Kidney epithelial cell (primary cell): ENCODE measurements around the gene CRISP1. TPM values are rescaled to one million over a fixed set of nuclear protein-coding genes. Genes with fewer than 3 reads are reported as not detected.

Experiments used
- DNase-seq: peaks from one replicate; pipeline ENCODE4 v3.0.0-alpha.2; 2010; ENCODE audit warnings: low read depth
- H3K27me3 ChIP-seq: 2 replicates; pipeline ENCODE4 v1.6.0; 2011; ENCODE audit warnings: low read length; ENCODE audit not compliant: control insufficient read depth, insufficient read depth
- H3K36me3 ChIP-seq: 2 replicates; pipeline ENCODE4 v1.5.1; 2011; ENCODE audit warnings: low read length; ENCODE audit not compliant: control insufficient read depth, insufficient read depth
- H3K4me3 ChIP-seq: 2 replicates; pipeline ENCODE4 v1.5.1; 2011; ENCODE audit warnings: low read depth, mild to moderate bottlenecking, control low read depth, low read length
- total RNA-seq: library from RNA; depleted of rRNA; stranded (reverse); fragments of >200 nt; gene quantifications from 2 replicates; pipeline ENCODE4 v1.2.3, GENCODE V29; 2015
- TF ChIP-seq, protein P1 (sequence below): IDR thresholded peaks from 2 replicates; pipeline ENCODE4 v1.5.1; 2011; ENCODE audit warnings: mild to moderate bottlenecking, moderate library complexity, low read length, control low read depth, inconsistent platforms; ENCODE audit not compliant: insufficient read depth, poor library complexity, severe bottlenecking

CRISP1 gene
- total RNA-seq, 1 donor from 2014 or later = not detected

DNA sequence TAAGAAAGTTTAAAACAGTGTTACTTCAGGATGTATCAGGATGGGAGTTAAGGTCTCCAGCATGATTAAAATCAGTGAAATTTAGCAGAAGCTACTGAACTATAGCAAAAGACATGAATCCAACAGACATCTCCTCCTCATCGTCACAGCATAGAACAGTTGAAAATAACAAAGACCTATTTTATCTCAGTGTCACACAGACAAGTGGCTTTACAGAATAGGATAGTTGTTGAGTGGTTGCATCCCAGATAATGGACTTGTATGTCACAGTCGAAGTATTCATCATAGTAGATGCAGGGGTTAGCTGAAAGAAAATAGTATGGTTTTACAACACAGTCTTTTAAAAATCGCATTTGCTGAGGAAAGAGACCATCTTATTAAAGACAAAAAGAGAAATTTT is 31.2 kb downstream of the CRISP1 start:
- no peaks in the 10 kb centered on the region for H3K36me3 ChIP-seq
- H3K4me3 ChIP-seq = no peak overlapping the region
- no peak for DNase-seq
- TF ChIP-seq, protein P1, sequence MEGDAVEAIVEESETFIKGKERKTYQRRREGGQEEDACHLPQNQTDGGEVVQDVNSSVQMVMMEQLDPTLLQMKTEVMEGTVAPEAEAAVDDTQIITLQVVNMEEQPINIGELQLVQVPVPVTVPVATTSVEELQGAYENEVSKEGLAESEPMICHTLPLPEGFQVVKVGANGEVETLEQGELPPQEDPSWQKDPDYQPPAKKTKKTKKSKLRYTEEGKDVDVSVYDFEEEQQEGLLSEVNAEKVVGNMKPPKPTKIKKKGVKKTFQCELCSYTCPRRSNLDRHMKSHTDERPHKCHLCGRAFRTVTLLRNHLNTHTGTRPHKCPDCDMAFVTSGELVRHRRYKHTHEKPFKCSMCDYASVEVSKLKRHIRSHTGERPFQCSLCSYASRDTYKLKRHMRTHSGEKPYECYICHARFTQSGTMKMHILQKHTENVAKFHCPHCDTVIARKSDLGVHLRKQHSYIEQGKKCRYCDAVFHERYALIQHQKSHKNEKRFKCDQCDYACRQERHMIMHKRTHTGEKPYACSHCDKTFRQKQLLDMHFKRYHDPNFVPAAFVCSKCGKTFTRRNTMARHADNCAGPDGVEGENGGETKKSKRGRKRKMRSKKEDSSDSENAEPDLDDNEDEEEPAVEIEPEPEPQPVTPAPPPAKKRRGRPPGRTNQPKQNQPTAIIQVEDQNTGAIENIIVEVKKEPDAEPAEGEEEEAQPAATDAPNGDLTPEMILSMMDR = no peak
- H3K27me3 ChIP-seq = no peaks in the 10 kb centered on the region

DNA sequence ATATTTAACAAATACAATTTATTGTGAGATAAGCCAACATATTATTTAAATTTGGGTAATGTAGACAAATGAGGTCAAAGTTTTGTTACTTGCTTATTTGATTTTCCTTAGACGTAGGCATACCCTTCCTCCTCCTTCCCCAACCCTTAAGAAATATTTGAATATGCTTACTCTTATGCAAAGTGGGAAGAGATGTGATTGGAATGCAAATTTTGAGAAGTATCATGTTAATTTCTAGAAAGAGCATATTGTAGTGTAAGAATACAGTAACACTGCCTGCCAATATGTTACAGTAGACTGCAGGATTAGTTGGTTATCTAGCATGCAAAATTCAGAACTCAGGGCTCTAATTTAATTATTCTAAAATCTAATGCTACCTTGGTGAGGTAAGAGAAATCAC is 32.9 kb downstream of the CRISP1 start:
- Histone ChIP-seq H3K36me3 (no peaks in the 10 kb centered on the region), H3K4me3 (no peak overlapping the region), H3K27me3 (no peaks in the 10 kb centered on the region)
- DNase-seq = no peak
- TF ChIP-seq, protein P1 = no peak

DNA sequence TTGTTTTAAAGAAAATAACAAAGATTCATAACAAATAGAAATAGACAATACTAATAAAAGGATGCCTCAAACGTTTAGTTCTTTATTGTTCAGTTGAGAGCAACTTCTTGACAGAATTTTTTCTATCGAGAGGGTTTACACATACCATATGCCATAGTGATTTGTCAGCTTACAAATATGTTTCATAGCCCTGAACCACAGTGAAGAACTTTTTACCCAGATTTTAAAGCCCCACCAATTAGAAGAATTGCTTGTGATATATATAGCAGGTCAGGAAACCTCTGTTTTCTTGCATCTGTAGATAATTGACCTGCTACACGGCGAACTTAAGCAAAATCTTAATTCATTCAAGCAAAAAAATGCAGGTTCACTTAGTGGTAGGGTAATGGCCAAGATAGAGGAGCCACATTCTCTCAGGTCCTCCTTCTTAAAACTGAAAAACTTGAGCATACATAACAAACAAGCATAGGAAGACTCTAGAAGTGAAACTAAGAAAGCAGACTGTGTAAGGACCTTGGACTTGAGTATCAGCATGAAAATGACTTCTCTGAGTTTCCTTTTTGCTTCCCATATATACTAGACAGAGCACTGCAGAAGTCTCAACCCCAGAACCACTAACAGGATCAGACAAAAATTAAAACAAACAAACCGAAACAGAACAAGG is 39.5 kb downstream of the CRISP1 start:
- TF ChIP-seq, protein P1 = no peak
- H3K27me3 ChIP-seq = no peaks in the 10 kb centered on the region
- no peaks in the 10 kb centered on the region for H3K36me3 ChIP-seq
- no peak overlapping the region for H3K4me3 ChIP-seq
- DNase-seq = no peak

DNA sequence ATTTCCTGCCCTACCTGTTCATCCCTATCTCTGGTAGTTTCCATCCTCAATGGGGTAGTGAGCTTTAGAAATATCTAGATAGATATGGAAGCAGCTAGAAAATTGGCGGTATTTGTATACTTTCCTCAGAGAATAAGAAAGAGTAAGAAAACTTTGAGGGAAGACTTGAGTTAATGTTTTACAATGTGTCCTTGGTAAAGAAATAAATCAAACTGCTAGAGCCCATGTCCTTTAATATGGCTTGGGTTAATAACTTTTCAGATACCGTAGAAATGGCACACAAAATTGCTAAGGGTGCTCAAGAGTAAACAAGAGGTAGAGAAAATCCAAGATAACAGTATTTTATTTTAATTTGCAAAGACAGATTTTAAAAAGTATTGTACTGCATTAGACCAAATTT is 51.2 kb downstream of the CRISP1 start:
- no peaks in the 10 kb centered on the region for H3K27me3 ChIP-seq
- DNase-seq = no peak
- no peaks in the 10 kb centered on the region for H3K36me3 ChIP-seq
- TF ChIP-seq, protein P1 = no peak
- H3K4me3 ChIP-seq = no peak overlapping the region

DNA sequence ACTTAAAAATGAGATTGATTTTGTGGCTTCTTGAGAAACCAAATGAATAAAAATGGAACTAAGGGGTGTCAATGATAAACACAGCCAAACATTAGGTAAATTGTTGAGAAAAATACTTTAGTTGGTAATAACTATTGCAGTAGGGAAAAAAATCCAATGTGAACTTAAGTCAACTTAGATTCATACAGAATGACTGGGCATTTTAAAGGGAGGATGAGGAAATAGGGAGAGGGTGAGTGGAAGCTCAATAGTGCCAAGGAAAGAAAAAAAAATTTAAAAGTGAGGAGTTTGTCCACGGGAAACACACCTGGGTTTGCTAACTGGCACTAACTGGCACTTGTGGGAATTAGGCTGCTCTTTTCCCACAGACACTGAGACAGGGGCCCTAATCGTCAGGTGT is 53.1 kb downstream of the CRISP1 start:
- no peaks in the 10 kb centered on the region for H3K36me3 ChIP-seq
- H3K27me3 ChIP-seq = no peaks in the 10 kb centered on the region
- TF ChIP-seq, protein P1 = no peak
- DNase-seq = no peak
- H3K4me3 ChIP-seq = no peak overlapping the region

DNA sequence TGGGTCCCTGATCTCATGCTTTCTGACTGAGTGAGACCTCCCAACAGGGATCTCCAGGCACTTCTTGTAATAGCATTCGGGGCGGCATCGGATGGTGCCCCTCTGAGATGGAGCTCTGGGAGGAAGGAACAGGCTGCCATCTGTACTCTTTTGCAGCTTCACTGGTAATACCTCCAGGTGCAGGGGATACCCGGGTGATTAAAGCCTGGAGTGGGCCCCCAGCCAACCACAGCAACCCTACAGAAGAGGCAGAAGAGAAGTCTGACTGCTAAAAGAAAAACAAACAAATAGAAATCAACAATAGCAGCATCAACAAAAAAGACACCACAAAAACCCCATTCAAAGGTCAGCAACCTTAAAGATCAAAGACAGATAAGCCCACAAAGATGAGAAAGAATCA is 60.2 kb downstream of the CRISP1 start:
- no peaks in the 10 kb centered on the region for H3K27me3 ChIP-seq
- H3K36me3 ChIP-seq = no peaks in the 10 kb centered on the region
- TF ChIP-seq, protein P1 = no peak
- no peak for DNase-seq
- H3K4me3 ChIP-seq = no peak overlapping the region
